ENCODE measurements around the gene TBC1D8. TPM values are rescaled to one million over a fixed set of nuclear protein-coding genes. Genes with fewer than 3 reads are reported as not detected.

Gene TBC1D8
- total and polyA plus RNA-seq, 9 donors, result 18.3 to 26.6 (median 20.6) TPM

DNA sequence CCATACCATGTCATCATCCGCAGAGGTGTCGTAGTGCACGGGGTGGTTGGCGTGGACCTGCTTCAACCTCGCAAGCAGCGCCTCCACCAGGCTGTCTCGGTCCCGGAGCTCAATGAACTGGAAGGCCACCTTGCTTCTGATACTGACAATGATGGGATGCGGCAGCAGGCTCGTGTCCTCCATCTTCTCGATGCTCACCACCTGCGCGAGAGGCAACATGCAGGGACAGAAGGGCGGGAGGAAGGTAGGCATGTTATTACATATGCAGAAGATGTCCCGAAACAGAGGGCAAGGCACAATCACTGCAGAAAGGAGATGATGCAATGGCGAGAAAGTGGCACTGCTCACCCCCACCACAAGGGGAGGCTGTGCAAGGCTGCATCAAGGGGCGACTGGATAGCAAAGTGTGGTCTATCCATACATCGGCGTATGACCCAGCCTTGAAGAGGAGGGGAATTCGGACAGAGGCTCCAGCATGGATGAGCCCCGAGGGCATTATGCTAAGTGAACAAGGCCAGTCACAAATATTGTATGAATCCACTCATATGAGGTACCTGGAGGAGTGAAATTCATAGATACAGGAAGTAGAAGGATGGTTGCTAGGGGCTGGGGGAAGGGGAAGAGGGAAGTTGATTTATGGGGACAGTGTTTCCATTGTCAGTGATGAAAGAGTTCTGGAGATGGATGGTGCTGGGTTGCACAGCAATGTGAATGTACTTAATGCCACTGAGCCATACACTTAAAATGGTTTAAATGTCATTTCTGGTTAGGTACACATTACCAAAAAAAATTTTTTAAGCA is 112.5 kb downstream of the TBC1D8 start:
- WGBS (ENCODE audit: insufficient coverage), result 90% methylated on average over 18 of the region's 21 CpGs
- Histone ChIP-seq H3K9me3 (replicated peaks; ENCODE audit: control insufficient read depth, low read depth, low read length) (no peaks in the 10 kb centered on the region), H3K27me3 (ENCODE audit: control insufficient read depth, insufficient read depth, low read length) (no peaks in the 10 kb centered on the region), H3K4me1 (ENCODE audit: control insufficient read depth, insufficient read depth, low read length) (no peaks in the 10 kb centered on the region), H3K36me3 (ENCODE audit: control insufficient read depth, insufficient read depth, low read length) (peaks cover 50% of the 10 kb centered on the region), H3K4me3 (ENCODE audit: low read length) (no peak overlapping the region), H3K27ac (ENCODE audit: low read length) (no peak overlapping the region)
- DNase-seq, result no peak

DNA sequence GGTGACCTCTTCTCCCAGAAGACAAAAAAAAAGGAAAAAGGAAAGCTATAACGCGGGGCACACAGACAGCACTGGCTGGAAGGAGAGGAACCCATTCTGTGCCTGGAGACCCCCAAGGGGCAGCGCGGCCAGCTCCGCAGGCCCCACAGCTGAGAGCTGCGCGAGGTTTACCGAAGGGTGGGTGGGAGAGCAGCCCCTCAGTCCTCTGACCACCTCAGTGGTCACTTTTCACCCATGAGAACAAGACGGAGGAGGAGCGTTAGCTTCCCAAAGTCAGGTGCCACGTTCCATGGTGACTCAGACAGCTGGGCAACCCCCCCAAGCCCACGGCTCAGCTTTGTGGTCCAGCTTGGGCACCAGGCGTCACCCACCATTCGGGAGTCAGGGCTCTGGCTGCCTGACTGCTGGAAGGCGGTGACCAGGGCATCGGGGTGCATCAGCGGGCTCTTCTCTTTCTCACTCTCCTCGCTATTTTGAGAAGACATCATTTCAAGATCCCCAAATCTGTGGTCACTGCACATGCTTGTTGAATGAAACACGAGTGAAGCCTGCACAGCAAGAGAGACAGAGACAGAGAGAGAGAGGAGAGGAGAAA is 113.9 kb downstream of the TBC1D8 start:
- Histone ChIP-seq H3K4me3 (ENCODE audit: low read length) (no peak overlapping the region), H3K4me1 (ENCODE audit: control insufficient read depth, insufficient read depth, low read length) (no peaks in the 10 kb centered on the region), H3K27me3 (ENCODE audit: control insufficient read depth, insufficient read depth, low read length) (no peaks in the 10 kb centered on the region), H3K9me3 (replicated peaks; ENCODE audit: control insufficient read depth, low read depth, low read length) (no peaks in the 10 kb centered on the region), H3K36me3 (ENCODE audit: control insufficient read depth, insufficient read depth, low read length) (peaks cover 60% of the 10 kb centered on the region), H3K27ac (ENCODE audit: low read length) (no peak overlapping the region)
- 80% methylated on average over 10 of the region's 19 CpGs for WGBS (ENCODE audit: insufficient coverage)
- DNase-seq, result no peak

DNA sequence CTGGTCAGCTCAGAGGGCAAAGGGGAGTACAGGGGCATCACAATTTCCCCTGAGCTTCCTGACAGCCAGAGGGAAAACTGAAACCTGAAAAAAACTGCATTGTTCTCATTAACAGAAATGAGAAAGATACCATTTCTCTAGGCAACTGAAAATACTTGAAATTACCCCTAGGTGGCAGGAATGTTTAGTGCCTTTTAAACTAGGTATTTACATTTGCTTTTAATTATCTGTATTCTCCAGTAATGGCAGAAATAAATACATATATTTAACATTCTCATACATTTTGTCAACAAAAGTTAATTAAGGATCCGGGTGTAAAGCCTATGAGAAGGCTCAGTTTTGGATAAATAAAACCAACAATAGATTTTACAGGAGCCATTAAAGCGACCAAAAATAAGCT is 114.6 kb downstream of the TBC1D8 start:
- 100% methylated on average over 1 of the region's 2 CpGs for WGBS (ENCODE audit: insufficient coverage)
- Histone ChIP-seq H3K27me3 (ENCODE audit: control insufficient read depth, insufficient read depth, low read length) (no peaks in the 10 kb centered on the region), H3K9me3 (replicated peaks; ENCODE audit: control insufficient read depth, low read depth, low read length) (no peaks in the 10 kb centered on the region), H3K4me3 (ENCODE audit: low read length) (no peak overlapping the region), H3K36me3 (ENCODE audit: control insufficient read depth, insufficient read depth, low read length) (peaks cover 64% of the 10 kb centered on the region), H3K4me1 (ENCODE audit: control insufficient read depth, insufficient read depth, low read length) (no peaks in the 10 kb centered on the region), H3K27ac (ENCODE audit: low read length) (no peak overlapping the region)
- DNase-seq, result peak; percentile 49

DNA sequence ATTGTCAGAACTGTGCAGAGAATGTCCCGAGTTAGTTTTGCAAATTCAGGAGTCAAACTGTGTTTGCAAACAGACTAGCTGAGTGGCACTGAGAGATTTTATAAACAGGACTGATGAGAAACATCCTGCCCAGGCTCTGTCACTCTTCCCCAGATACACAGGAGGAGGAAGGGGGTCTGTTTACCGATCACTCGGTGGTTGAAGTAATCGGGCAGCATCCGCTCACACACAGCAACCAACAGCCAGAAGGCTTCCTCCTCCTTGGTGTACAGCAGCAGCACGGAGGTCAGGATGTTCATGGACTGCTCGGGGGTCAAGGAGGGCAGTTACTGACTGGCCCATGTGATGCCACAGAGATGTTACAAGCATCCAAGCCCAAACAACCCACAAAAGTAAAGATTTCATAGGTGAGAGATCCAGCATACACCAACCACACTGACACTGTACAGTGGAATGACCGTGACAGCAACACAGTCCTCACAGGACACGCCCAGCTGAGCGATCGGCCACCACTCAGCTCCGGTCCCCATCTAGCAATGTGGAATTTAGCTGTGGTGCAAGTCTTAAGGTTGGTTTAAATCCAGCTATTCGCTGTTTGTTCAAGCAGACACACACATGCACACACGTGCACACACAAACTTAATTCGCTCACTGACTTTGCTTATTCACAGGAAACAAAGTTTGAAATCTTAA is 119.0 kb downstream of the TBC1D8 start:
- 81% methylated on average over 7 of the region's 15 CpGs for WGBS (ENCODE audit: insufficient coverage)
- H3K4me3 ChIP-seq (ENCODE audit: low read length), result no peak overlapping the region
- DNase-seq, result no peak
- no peaks in the 10 kb centered on the region for H3K4me1 ChIP-seq (ENCODE audit: control insufficient read depth, insufficient read depth, low read length)
- H3K27me3 ChIP-seq (ENCODE audit: control insufficient read depth, insufficient read depth, low read length), result no peaks in the 10 kb centered on the region
- peaks cover 51% of the 10 kb centered on the region for H3K36me3 ChIP-seq (ENCODE audit: control insufficient read depth, insufficient read depth, low read length)
- no peak overlapping the region for H3K27ac ChIP-seq (ENCODE audit: low read length)
- no peaks in the 10 kb centered on the region for H3K9me3 ChIP-seq (replicated peaks; ENCODE audit: control insufficient read depth, low read depth, low read length)

DNA sequence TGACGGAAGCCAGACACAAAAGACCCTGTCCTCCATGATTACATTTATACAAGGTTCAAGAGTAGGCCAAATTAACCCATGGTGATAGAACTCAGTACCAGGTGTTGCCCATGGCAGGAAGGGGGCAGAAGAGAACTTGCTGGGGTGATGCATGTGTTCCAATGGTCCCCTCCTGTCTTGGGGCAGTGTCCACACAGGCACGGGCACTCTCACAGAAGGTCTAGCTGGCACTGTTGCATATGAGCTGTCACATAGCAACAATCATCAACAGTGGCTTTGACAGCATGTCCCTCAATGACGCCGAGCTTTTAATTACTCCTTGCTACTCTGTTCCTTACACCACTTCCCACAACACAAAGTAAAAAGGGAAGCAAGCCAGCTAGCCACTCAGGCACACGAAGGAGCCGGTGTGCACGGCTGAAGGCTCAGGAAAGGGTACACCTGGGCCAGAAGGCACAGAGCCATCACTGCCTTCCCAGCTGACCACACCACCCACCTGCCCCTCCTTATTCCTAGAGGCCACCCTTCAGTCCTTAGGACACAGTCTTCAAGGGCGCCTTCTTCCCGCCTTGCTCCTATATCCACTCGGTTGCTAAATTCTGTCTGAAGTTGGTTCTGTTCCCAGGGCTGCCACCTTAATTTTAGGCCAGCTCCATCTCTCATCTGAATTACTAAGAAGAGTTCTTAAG is 120.2 kb downstream of the TBC1D8 start:
- no peak overlapping the region for H3K27ac ChIP-seq (ENCODE audit: low read length)
- H3K9me3 ChIP-seq (replicated peaks; ENCODE audit: control insufficient read depth, low read depth, low read length), result no peaks in the 10 kb centered on the region
- no peaks in the 10 kb centered on the region for H3K4me1 ChIP-seq (ENCODE audit: control insufficient read depth, insufficient read depth, low read length)
- no peak for DNase-seq
- no peaks in the 10 kb centered on the region for H3K27me3 ChIP-seq (ENCODE audit: control insufficient read depth, insufficient read depth, low read length)
- H3K4me3 ChIP-seq (ENCODE audit: low read length), result no peak overlapping the region
- peaks cover 52% of the 10 kb centered on the region for H3K36me3 ChIP-seq (ENCODE audit: control insufficient read depth, insufficient read depth, low read length)
- 78% methylated on average over 8 of the region's 10 CpGs for WGBS (ENCODE audit: insufficient coverage)

DNA sequence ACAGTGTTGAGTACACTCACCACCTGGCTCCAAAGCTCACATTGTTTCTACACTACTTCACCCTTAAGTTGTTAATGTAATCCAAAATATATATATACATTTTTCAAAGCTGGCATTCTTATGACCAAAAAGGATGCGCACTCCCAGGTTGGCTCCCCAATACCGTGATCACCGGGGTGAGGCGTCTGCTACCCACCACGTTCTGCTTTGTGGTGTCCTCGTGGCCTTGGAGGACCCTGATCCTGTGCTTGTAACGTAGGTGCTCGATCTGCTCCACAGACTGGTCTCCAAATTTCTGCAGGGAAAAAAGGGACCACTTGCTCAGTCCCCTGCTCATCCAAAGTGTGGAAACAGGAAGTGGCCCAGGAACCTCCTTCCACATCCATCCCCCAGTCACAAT is 123.3 kb downstream of the TBC1D8 start:
- Histone ChIP-seq H3K4me1 (ENCODE audit: control insufficient read depth, insufficient read depth, low read length) (no peaks in the 10 kb centered on the region), H3K9me3 (replicated peaks; ENCODE audit: control insufficient read depth, low read depth, low read length) (no peaks in the 10 kb centered on the region), H3K4me3 (ENCODE audit: low read length) (no peak overlapping the region), H3K27me3 (ENCODE audit: control insufficient read depth, insufficient read depth, low read length) (no peaks in the 10 kb centered on the region), H3K27ac (ENCODE audit: low read length) (no peak overlapping the region), H3K36me3 (ENCODE audit: control insufficient read depth, insufficient read depth, low read length) (peaks cover 33% of the 10 kb centered on the region)
- DNase-seq, result no peak
- 87% methylated on average over 7 of the region's 8 CpGs for WGBS (ENCODE audit: insufficient coverage)

DNA sequence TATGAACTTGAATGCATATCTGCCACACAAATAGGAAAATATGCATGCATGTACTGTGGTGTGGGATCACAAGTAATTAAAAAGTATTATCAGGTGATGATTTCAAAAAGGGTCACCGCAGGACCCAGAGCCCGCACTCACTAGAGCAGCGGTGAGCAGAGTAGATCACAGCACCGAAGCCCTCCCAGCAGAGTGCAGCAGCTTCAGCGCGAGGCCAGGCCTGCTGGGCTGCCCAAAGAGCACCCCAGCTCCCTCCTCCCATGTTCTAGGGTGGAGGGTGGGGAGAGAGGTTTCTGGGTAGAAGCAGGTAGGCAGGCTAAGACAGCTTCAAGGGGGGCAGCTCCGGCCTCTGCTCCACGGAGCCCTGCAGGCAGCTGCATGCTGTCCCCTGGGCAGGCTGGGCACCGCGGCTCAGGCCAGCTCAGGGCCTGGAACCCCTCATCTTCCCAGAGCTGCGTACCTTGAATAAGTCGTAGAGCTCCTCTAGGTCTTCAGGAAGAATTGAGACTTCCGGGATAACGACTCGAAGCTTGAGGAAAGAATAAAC is 124.2 kb downstream of the TBC1D8 start:
- WGBS (ENCODE audit: insufficient coverage), result 84% methylated on average over 15 of the region's 15 CpGs
- DNase-seq, result no peak
- H3K9me3 ChIP-seq (replicated peaks; ENCODE audit: control insufficient read depth, low read depth, low read length), result no peaks in the 10 kb centered on the region
- peaks cover 29% of the 10 kb centered on the region for H3K36me3 ChIP-seq (ENCODE audit: control insufficient read depth, insufficient read depth, low read length)
- no peak overlapping the region for H3K27ac ChIP-seq (ENCODE audit: low read length)
- H3K4me3 ChIP-seq (ENCODE audit: low read length), result no peak overlapping the region
- no peaks in the 10 kb centered on the region for H3K27me3 ChIP-seq (ENCODE audit: control insufficient read depth, insufficient read depth, low read length)
- no peaks in the 10 kb centered on the region for H3K4me1 ChIP-seq (ENCODE audit: control insufficient read depth, insufficient read depth, low read length)

DNA sequence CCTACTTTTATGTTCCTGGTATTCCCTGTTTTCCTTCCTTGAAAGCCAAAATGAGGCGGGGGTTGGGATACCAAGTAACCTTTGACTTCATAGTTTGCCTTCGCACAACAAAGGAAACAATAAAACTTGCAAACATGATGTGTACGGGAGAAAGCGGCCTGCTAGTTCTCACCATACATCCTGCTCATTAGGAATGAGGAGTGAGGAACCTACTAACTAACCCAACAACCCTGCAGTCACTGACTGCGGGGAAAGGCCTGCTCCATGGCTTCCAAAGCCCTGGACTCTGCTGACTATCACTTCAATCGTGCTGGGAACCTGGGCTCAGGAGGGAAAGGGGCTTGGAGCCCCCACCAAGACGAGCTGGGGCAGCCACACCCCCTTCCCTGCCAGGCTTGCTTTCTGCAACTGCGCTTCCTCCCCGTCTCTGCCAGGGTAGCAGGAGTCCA is 124.9 kb downstream of the TBC1D8 start:
- Histone ChIP-seq H3K27ac (ENCODE audit: low read length) (no peak overlapping the region), H3K4me3 (ENCODE audit: low read length) (no peak overlapping the region), H3K9me3 (replicated peaks; ENCODE audit: control insufficient read depth, low read depth, low read length) (no peaks in the 10 kb centered on the region), H3K36me3 (ENCODE audit: control insufficient read depth, insufficient read depth, low read length) (peaks cover 32% of the 10 kb centered on the region), H3K27me3 (ENCODE audit: control insufficient read depth, insufficient read depth, low read length) (no peaks in the 10 kb centered on the region), H3K4me1 (ENCODE audit: control insufficient read depth, insufficient read depth, low read length) (no peaks in the 10 kb centered on the region)
- no peak for DNase-seq
- WGBS (ENCODE audit: insufficient coverage), result 7% methylated on average over 2 of the region's 9 CpGs

DNA sequence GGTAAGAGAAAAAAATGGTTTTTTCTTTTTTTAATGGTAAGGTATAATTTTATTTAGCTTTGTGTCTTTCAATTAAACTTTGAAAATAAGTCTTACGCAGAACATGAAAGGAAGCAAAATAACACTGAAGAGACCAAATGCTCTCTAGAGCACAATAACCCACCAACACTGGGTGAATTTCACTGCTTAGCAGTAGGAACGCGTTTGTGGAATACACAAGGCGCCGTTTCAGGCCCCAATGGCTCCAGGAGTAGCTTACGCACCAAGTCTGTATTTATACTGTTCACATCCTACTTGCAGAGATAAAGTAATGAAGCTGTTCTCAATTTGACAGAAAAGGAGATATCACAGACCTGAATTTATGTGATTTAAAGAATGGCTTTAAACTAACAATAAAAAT is 125.6 kb downstream of the TBC1D8 start:
- no peaks in the 10 kb centered on the region for H3K9me3 ChIP-seq (replicated peaks; ENCODE audit: control insufficient read depth, low read depth, low read length)
- H3K27ac ChIP-seq (ENCODE audit: low read length), result no peak overlapping the region
- H3K27me3 ChIP-seq (ENCODE audit: control insufficient read depth, insufficient read depth, low read length), result no peaks in the 10 kb centered on the region
- no CpG with 5 or more reads among the region's 6 CpGs for WGBS (ENCODE audit: insufficient coverage)
- no peak overlapping the region for H3K4me3 ChIP-seq (ENCODE audit: low read length)
- no peak for DNase-seq
- no peaks in the 10 kb centered on the region for H3K4me1 ChIP-seq (ENCODE audit: control insufficient read depth, insufficient read depth, low read length)
- H3K36me3 ChIP-seq (ENCODE audit: control insufficient read depth, insufficient read depth, low read length), result peaks cover 37% of the 10 kb centered on the region

All from muscle of leg (tissue), 11 donors.